Gastroesophageal sphincter (tissue), 3 donors: Measurements from ENCODE around the gene ZNF485.
"Not testable (repeated sequence)": the region's sequence is repeated elsewhere in the genome, so short reads cannot be mapped to it uniquely, and the experiment has no call there.

ENCODE experiments used
- CTCF ChIP-seq, 4 experiments: fragments of 200-600 bp in 2 of 4; fragments of 450-650 bp in 2 of 4; sonication (generic) in 1 of 4; IDR thresholded peaks; one replicate each; pipeline ENCODE4 v1.5.1; 2017 to 2019; ENCODE audit warnings: antibody characterized with exemption in 4 of 4, mild to moderate bottlenecking in 2 of 4, moderate library complexity in 2 of 4
- POLR2A ChIP-seq, 2 donors: fragments of 450-650 bp; IDR thresholded peaks; one replicate each; pipeline ENCODE4 v1.6.1; 2017; ENCODE audit warnings: antibody characterized with exemption in 2 of 2, mild to moderate bottlenecking in 2 of 2, moderate library complexity in 1 of 2

GRCh38 chr10:43635816-43636215 is 29.6 kb downstream of the ZNF485 start:
- TF ChIP-seq CTCF, POLR2A (IDR thresholded peaks at IDR 0.05): not testable (repeated sequence)
